Inflammatory macrophage (primary cell): ENCODE results near the gene MUC5B.

Experiments used
- DNase-seq, 2 donors: peaks; one replicate each; pipeline ENCODE4 v3.0.0-alpha.2; 2020 to 2022

Gene MUC5B

GRCh38 chr11:1288426-1289151 lies 65.7 kb downstream of the MUC5B start:
- no peak for DNase-seq

- no peak for DNase-seq
These were observed 66.5 kb downstream of the MUC5B start for GRCh38 chr11:1289211-1289935.

GRCh38 chr11:1290052-1291040 lies 67.5 kb downstream of the MUC5B start:
- no peak for DNase-seq

- no peak for DNase-seq
These were observed 68.6 kb downstream of the MUC5B start for GRCh38 chr11:1291295-1292017.

- DNase-seq = no peak
These were observed 69.3 kb downstream of the MUC5B start for GRCh38 chr11:1292018-1292643.

- no peak for DNase-seq
These were observed 70.1 kb downstream of the MUC5B start for GRCh38 chr11:1292644-1293618.

GRCh38 chr11:1293619-1294015 lies 70.8 kb downstream of the MUC5B start:
- DNase-seq = peak; percentile 17 to 21

- DNase-seq = no peak
These were observed 72.2 kb downstream of the MUC5B start for GRCh38 chr11:1295086-1295485.

- DNase-seq = no peak
These were observed 72.7 kb downstream of the MUC5B start for GRCh38 chr11:1295591-1295990.

GRCh38 chr11:1296287-1296686 lies 73.4 kb downstream of the MUC5B start:
- DNase-seq = no peak

GRCh38 chr11:1297011-1297575 lies 74.2 kb downstream of the MUC5B start:
- no peak for DNase-seq

GRCh38 chr11:1297576-1298473 lies 75.0 kb downstream of the MUC5B start:
- no peak for DNase-seq

GRCh38 chr11:1298695-1299492 lies 76.0 kb downstream of the MUC5B start:
- peak; percentile 90 to 92 for DNase-seq

- DNase-seq = no peak
These were observed 76.8 kb downstream of the MUC5B start for GRCh38 chr11:1299621-1300020.

- no peak for DNase-seq
These were observed 77.3 kb downstream of the MUC5B start for GRCh38 chr11:1300121-1300520.

GRCh38 chr11:1300569-1301187 lies 77.8 kb downstream of the MUC5B start:
- no peak for DNase-seq

GRCh38 chr11:1301220-1302000 lies 78.5 kb downstream of the MUC5B start:
- DNase-seq = no peak
